GM18517 (cell line): ENCODE data around the gene OR1K1.
"Not testable (repeated sequence)": the region's sequence is repeated elsewhere in the genome, so short reads cannot be mapped to it uniquely, and the experiment has no call there.

Source experiments
- ATAC-seq: cut with Tn5 transposase; IDR thresholded peaks from one replicate; pipeline ENCODE4 v1.9.1; 2021; ENCODE audit warnings: mild to moderate bottlenecking, moderate library complexity; ENCODE audit not compliant: unreplicated experiment

OR1K1 gene

GRCh38 chr9:122810306-122810946 lies 10.5 kb downstream of the OR1K1 start:
- ATAC-seq = no peak

DNA sequence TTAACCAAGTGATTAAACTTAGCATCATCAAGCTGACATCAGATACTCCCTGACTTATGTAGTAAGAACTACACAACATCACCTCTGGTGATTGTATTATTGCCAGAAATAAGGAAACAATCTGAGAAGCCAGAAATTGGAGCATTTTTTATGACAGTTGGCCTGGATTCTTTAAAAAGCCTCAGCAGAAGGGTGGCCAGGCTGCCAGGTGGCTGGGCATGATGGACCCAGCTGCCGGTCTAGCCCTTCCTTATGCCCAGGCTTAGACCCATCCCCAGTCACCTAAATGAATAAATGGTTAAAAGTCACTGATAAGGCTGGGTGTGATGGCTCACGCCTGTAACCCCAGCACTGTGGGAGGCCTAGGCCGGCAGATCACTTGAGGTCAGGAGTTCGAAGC lies 12.8 kb downstream of the OR1K1 start:
- ATAC-seq = no peak

GRCh38 chr9:122814545-122814944 lies 14.6 kb downstream of the OR1K1 start:
- no peak for ATAC-seq

GRCh38 chr9:122815544-122815943 lies 15.6 kb downstream of the OR1K1 start:
- no peak for ATAC-seq

DNA sequence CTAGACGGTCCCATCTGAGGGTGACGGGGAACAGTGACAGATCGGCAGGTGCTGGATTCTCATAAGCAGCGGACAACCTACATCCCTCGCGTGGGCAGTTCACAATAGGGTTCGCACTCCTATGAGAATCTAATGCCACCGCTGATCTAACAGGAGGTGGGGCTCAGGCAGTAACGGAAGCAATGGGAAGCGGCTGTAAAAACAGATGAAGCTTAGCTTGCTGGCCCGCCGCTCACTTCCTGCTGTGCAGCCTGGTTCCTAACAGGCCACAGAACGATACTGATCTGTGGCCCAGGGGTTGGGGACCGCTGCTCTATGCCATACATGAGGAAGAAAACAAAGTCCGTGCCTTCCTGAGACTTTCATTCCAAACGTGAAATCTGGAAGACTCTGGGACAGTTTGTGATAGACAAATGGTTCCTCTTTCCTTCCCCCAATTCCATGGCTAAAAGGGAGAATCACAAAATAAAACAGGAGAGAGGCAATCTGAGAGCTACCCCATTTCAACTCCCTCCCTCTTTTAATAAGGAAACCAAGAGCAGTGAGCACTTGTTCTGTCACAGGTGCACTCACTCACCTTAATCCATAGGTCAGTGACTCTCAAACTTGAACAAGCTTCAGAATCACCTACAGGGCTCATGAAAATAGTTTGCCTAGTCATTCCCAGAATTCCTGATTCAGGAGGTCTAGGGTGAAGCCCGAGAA lies 16.4 kb downstream of the OR1K1 start:
- no peak for ATAC-seq

GRCh38 chr9:122819326-122819725 lies 19.4 kb downstream of the OR1K1 start:
- no peak for ATAC-seq

- ATAC-seq = no peak
These were observed 20.0 kb downstream of the OR1K1 start for GRCh38 chr9:122819791-122820489.

GRCh38 chr9:122820490-122820845 lies 20.5 kb downstream of the OR1K1 start:
- ATAC-seq = no peak

DNA sequence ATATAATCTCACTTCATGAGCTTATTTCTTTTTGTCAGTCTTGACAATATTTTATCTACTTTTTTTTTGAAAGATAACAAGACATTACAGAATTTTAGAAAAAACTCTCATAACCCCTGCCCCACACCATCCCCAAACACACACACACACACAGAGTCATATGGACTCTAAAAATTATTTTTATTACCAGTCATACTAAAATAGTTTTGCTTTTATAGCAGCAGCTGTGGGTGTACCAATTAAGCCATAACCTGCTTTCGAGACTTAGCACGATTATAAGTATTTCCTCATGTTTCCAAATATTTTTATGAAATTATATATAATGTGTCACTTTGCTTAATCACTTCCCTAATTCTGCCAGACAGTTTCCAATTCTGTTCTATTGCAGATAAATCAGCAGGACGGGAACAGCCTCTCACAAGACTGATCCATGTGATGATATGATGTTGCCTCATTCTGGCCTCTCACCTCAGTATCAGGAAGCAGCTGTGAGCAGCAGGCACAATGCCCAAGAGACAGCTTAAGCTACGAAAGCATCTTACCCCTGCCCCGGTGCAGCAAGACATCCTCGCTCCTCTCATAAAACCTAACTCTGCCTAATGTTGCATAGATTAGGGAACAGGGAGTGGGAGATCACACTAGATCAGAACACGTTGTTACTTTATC lies 21.5 kb downstream of the OR1K1 start:
- no peak for ATAC-seq

- no peak for ATAC-seq
These were observed 22.1 kb downstream of the OR1K1 start for GRCh38 chr9:122822056-122822455.

- no peak for ATAC-seq
These were observed 23.0 kb downstream of the OR1K1 start for GRCh38 chr9:122822938-122823337.

GRCh38 chr9:122827761-122828093 lies 27.8 kb downstream of the OR1K1 start:
- ATAC-seq = peak; percentile 15

DNA sequence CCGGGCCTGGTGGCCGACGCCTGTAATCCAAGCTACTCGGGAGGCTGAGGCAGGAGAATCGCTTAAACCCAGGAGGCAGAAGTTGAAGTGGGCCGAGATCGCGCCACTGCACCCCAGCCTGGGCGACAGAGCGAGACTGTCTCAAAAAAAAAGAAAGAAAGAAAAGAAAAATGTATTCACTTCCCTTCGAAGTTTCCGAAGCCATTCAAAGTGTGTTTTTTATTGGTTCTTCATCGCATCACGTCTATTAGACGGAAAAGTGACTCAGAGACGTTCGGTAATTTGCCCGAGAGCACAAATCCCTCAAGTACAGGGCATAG lies 29.0 kb downstream of the OR1K1 start:
- not testable (repeated sequence) for ATAC-seq

GRCh38 chr9:122832194-122832593 lies 32.3 kb downstream of the OR1K1 start:
- no peak for ATAC-seq

DNA sequence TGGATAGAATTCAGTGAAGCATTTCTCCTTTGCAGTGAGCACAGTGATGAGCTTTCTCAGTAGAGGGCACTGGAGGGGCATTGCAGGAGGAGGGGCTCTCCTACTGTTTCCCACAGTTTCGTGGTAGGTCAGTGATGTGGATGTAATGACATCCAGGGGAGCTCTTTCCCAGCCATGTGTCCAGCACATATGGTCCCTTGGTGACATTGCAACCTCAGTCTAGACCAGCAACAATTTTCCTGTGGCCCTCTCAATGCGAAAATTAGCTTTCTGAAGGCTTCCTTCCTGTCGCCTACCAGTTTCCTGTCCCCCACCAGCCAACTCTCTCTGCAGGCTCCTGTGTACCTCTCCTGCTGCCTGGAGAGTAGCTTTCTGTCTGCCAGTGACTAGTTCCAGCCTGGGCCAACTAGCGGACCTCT lies 35.4 kb downstream of the OR1K1 start:
- ATAC-seq = no peak

DNA sequence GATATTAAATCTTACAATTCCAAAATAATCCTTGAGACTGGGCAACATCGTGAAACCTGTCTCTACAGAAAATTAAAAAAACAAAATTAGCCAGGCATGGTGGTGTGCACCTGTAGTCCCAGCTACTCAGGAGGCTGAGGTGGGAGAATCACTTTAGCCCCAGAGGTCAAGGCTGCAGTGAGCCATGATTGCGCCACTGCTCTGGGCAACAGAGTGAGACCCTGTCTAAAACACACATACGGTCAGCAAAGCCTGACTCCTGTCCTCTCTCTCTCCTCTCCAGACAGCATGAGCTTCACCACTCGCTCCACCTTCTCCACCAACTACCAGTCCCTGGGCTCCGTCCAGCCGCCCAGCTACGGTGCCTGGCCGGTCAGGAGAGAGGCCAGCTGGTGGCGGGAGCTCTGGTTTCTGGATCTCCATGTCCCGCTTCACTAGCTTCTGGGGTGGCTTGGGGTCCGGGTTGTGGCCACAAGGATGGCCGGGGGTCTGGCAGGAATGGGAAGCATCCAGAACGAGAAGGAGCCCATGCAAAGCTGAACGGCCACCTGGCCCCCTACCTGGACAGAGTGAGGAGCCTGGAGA lies 37.4 kb downstream of the OR1K1 start:
- no peak for ATAC-seq

GRCh38 chr9:122838441-122838840 lies 38.5 kb downstream of the OR1K1 start:
- ATAC-seq = not testable (repeated sequence)

GRCh38 chr9:122841501-122841900 lies 41.6 kb downstream of the OR1K1 start:
- no peak for ATAC-seq

DNA sequence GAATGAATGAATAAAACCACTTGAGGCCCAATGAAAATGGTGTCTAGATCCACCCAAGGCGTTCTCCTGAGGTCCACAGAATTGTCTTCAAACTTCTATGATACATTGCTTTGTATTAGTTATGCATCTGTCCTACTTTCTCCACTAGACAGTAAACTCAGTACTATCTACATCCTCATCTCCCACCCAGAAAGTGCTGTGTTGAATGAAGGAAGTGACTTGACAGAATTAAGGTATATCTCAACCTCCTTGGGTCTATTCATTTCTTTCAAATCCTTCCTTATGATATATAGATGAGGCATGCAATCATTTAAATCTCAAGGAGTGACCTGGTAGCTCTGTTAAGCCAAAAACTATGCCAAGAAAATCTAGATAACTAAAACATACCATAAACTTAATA lies 44.2 kb downstream of the OR1K1 start:
- no peak for ATAC-seq

GRCh38 chr9:122845116-122845515 lies 45.2 kb downstream of the OR1K1 start:
- ATAC-seq = no peak

DNA sequence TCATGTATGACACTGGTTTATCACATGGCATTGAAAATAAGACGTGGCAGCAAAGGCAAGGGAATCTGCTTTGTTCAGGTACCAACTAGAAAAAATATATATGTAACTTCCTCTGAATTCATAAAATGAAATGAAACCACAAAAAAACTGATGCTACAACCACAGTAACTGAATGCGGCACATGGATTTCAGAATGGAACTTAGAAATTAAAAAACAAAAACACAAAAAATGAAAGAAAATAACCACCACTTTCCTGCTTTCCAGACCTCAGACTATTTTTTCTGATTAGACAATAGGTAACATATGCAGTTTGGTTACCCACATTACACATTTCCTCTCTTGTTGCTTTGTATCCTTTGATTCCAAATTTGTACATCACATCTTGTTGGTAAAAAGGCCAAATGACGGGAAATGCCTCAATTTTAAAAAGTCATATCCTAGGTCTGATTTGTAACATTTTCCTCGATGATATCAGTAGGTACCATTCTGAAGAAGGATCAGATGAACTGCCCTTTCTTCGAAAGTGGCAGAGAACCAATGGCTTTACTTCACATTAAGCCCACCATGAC lies 46.5 kb downstream of the OR1K1 start:
- ATAC-seq = no peak
